Spinal cord (tissue), 10 donors: ENCODE data around the gene ACTG1. TPM values are rescaled to one million over a fixed set of nuclear protein-coding genes. Genes with fewer than 3 reads are reported as not detected.

Source experiments
- DNase-seq, 6 donors: peaks; one replicate each; pipeline versions ENCODE4 v3.0.0 to v3.0.0-alpha.2; 2013 to 2015; ENCODE audit warnings: low spot score in 6 of 6, low read depth in 4 of 6
- H3K27ac ChIP-seq: one replicate; pipeline ENCODE4 v1.5.1; 2013; ENCODE audit warnings: low read depth, low read length, control low read depth
- H3K27me3 ChIP-seq: one replicate; pipeline ENCODE4 v1.6.1; 2013; ENCODE audit warnings: low read length; ENCODE audit not compliant: control insufficient read depth, insufficient read depth
- H3K36me3 ChIP-seq: one replicate; pipeline ENCODE4 v1.6.1; 2013; ENCODE audit warnings: low read length; ENCODE audit not compliant: control insufficient read depth, insufficient read depth
- H3K4me1 ChIP-seq: one replicate; pipeline ENCODE4 v1.6.1; 2013; ENCODE audit warnings: low read length; ENCODE audit not compliant: control insufficient read depth, insufficient read depth
- H3K4me3 ChIP-seq: one replicate; pipeline ENCODE4 v1.5.1; 2013; ENCODE audit warnings: low read depth, low read length, control low read depth
- H3K9me3 ChIP-seq: one replicate; pipeline ENCODE4 v1.6.1; 2013; ENCODE audit warnings: low read length; ENCODE audit not compliant: control insufficient read depth, insufficient read depth
- WGBS: methylation state at CpG from one replicate; pipeline ENCODE4 v1.1.5; 2013; ENCODE audit warnings: missing lambda C conversion rate; ENCODE audit not compliant: insufficient coverage; 5-methylcytosine and 5-hydroxymethylcytosine counted together
- polyA plus RNA-seq, 2 donors: library from polyadenylated mRNA; unstranded; fragments of 120-200 nt; gene quantifications; one replicate each; pipeline ENCODE4 v1.2.1, GENCODE V29; 2013; ENCODE audit not compliant: insufficient read length in 2 of 2
- total RNA-seq, 2 donors: library from RNA; depleted of rRNA in 1 of 2; stranded (reverse); fragments of 120-200 nt in 1 of 2; fragments of >200 nt in 1 of 2; gene quantifications; one replicate each; pipeline versions ENCODE4 v1.2.3 to v1.2.4, GENCODE V29; 2013 to 2014
- donor health status: healthy.

Gene ACTG1
- total and polyA plus RNA-seq, 4 donors, result 1,777 to 3,460 (median 3,019) TPM

DNA sequence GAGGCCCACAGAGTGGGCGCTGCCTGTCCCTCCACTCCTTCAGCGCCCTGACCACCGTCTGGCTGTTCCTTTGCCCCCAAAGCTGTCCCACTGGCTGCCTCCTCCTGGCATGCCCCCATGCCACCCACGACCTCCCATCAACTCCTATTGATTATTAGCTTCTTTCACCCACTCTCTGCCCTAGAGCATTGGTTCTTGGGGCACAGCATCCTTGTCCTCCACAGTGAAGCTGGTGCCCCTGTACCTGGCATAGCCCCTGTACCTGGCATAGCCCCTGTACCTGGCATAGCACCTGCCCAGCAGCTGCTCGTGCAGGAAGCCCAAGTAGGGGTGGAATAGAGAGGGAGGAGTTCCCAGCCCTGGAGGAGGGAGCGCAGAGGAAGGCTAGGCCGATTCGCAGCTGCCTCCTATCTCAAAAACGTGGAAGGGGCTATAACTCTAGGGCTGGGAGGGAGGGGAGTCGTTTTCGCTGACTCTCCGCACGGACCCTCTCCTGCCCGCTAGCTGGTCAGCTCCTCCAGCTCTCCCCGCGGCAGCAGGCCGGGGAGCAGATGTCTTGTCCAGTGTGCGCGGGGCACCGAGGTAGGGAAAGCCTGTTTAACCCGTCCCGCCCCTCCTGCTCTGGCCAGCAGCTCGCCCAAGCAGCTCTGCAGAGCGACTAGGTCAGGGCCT lies 5.7 kb upstream of the ACTG1 start:
- no peak overlapping the region for H3K4me3 ChIP-seq

DNA sequence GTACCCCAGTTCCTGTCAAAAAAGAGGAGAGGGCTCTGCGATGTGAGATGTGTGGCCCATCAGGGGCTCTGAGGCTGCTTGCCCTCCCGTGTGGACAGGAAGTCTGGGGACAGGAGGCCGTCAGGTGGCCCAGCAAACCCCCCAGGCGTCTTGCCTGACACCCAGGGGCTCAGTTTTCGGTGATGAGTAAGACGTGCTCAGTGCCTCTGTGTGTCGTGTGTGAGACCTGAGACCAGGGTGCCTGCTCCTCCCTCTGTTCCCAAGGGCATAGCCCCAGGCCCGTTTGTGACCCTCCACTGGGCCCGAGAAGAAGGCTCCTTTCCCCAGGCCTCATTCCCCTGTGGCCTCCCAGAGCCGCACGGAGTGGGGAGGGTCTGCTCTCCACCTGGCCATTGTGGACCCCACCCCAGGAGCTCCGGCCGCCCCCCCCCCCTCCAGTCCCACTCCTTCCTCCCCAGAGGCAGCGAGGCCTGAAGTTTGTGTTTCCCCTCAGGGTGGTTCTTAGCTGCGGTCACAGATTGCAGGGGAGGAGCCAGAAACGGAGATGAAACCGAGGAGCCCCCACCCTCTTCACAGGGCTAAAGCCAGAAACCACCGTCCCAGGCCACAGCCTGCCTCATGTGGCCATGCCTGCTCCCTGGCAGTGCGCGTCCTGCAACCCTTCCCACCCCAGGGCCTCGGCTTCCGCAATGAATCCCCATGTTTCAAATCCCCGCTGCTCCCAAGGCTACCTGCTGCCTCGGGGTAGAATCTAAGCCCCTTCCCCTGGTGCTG lies 4.9 kb upstream of the ACTG1 start:
- 64% methylated on average over 19 of the region's 24 CpGs for WGBS
- H3K4me1 ChIP-seq, result peaks cover 64% of the 10 kb centered on the region
- H3K9me3 ChIP-seq, result no peaks in the 10 kb centered on the region
- no peak overlapping the region for H3K4me3 ChIP-seq
- peaks cover 28% of the 10 kb centered on the region for H3K27me3 ChIP-seq
- DNase-seq, result no peak
- no peak overlapping the region for H3K27ac ChIP-seq
- H3K36me3 ChIP-seq, result peaks cover 14% of the 10 kb centered on the region

More for the DNA sequence above, 5.7 kb upstream of the ACTG1 start:
- H3K27me3 ChIP-seq, result peaks cover 28% of the 10 kb centered on the region
- peaks cover 69% of the 10 kb centered on the region for H3K4me1 ChIP-seq
- H3K9me3 ChIP-seq, result no peaks in the 10 kb centered on the region
- H3K27ac ChIP-seq, result no peak overlapping the region
- DNase-seq, result no peak
- WGBS, result 28% methylated on average over 23 of the region's 24 CpGs
- peaks cover 14% of the 10 kb centered on the region for H3K36me3 ChIP-seq

DNA sequence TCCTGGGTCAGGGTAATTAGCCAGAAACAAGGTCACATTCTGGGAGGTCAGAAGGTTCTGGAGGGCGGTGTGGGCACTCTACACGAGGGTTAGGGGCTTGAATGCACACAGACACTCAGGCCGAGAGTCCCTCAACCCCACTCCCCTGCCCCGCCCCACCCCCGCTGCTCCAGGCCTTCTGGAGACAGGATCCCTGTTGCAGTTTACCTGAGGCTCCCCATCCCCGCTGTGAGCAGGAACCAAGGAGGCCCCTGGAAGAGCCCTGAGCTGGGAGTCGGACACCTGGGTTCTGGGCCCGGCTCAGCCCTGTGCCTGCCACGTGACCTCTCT lies 4.4 kb upstream of the ACTG1 start:
- no peak for DNase-seq
- H3K27me3 ChIP-seq, result peaks cover 28% of the 10 kb centered on the region
- H3K9me3 ChIP-seq, result no peaks in the 10 kb centered on the region
- H3K36me3 ChIP-seq, result peaks cover 18% of the 10 kb centered on the region
- peaks cover 62% of the 10 kb centered on the region for H3K4me1 ChIP-seq
- H3K27ac ChIP-seq, result no peak overlapping the region
- no peak overlapping the region for H3K4me3 ChIP-seq
- WGBS, result 95% methylated on average over 9 of the region's 9 CpGs

DNA sequence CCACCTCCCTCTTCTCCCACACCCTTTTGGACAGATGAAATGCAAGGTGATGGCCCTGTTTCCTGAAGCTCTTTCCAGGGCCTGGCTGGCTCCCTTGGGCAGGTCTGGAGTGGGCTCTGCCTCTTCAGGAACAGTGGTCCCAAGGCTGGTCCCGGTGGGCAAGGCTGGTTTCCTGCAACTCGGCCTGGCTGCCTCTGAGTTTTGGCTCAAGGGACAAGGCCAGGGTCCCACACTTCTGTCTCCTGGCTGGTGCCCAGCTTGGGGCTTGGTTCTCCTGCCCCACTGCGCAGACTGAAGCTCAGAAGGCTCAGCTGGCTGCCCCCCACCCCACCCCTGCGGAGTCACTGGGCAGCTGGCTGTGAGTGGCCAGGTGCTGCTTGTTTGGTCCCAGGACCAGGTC lies 3.8 kb upstream of the ACTG1 start:
- Histone ChIP-seq H3K27ac (no peak overlapping the region), H3K4me3 (no peak overlapping the region), H3K27me3 (peaks cover 28% of the 10 kb centered on the region), H3K4me1 (peaks cover 62% of the 10 kb centered on the region), H3K36me3 (peaks cover 23% of the 10 kb centered on the region), H3K9me3 (no peaks in the 10 kb centered on the region)
- WGBS, result 82% methylated on average over 4 of the region's 4 CpGs
- DNase-seq, result no peak

DNA sequence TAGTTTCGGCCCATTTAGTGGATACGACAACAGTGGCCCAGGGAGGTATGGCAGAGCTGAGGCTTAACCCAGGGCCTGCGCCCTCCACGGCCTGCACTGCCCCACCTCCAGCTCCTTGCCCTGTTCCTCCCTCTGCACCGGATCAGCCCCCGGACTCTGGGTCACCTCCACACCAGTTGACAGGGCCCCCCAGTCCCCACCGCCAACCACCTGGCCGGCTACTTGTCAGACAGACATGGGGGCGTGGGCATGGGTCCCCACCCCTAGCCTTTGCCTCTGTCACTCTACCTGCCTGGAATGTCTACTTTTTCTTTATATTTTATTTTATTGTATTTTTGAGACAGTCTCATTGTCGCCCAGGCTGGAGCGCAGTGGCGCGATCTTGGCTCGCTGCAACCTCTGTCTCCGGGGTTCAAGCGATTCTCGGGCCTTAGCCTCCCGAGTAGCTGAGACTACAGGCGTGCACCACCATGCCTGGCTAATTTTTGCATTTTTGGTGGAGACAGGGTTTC lies 3.0 kb upstream of the ACTG1 start:
- peaks cover 32% of the 10 kb centered on the region for H3K36me3 ChIP-seq
- 72% methylated on average over 14 of the region's 19 CpGs for WGBS
- DNase-seq, result no peak
- H3K4me1 ChIP-seq, result peaks cover 62% of the 10 kb centered on the region
- H3K9me3 ChIP-seq, result no peaks in the 10 kb centered on the region
- peaks cover 27% of the 10 kb centered on the region for H3K27me3 ChIP-seq
- H3K27ac ChIP-seq, result peak overlapping the region; percentile 99
- H3K4me3 ChIP-seq, result peak overlapping the region; percentile 78

DNA sequence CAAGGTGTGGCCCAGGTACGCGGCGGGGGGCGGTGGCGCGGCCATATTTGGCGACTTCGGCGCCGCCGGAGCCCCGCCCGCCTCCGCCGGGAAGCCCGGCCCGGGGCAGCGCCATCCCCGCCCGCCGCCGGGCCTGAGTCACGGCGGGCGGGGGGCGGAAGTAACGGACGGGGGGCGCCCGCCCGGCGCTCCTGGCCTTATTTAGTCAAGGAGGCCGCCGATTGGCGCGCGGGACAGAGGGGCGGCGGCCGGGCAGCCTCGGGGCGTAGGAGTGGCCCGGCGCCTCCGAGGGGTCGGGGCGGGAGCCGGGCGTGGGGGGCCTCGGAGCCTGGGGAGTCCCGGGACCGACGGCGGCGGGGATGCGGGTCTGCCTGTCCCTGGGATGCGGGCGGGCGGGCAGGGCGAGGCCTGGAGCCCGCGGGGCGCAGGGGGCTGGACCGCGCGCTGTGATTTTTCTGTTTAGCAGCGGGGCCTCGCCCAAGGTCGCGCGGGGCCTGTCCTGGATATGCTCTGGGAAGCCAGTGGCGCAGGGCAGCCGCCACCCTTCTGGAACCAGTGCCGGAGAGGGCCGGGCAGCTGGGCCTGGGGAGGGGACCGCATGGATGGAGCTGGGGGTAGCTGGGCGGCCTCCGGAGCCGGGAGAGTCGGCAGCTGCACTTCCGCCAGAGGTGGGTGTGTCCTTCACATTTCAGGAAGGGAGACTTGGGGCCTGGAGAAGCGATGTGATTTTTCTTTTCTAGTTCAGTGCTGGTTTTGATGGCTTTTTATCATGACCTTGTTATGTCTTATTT lies 2.3 kb upstream of the ACTG1 start:
- peak overlapping the region; percentile 99 for H3K27ac ChIP-seq
- H3K27me3 ChIP-seq, result peaks cover 20% of the 10 kb centered on the region
- under 1% methylated on average over 81 of the region's 82 CpGs for WGBS
- peak in 2 of 6 donors; percentile 83 to 86 for DNase-seq
- H3K4me3 ChIP-seq, result peak overlapping the region; percentile 78
- peaks cover 34% of the 10 kb centered on the region for H3K36me3 ChIP-seq
- no peaks in the 10 kb centered on the region for H3K9me3 ChIP-seq
- peaks cover 57% of the 10 kb centered on the region for H3K4me1 ChIP-seq

DNA sequence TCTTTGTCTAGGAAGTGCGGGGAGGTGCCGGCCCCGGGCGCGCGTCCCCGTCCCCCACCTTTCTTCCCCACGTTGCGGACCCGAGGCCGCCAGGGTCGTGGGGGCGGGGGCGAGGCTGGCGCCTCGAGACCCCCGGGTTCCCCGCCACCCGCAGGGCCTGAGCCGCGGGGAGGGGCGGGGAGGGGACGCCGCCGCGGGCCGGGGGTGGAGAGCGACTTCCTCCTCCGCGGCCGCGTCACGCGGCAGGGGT lies 1.8 kb upstream of the ACTG1 start:
- Histone ChIP-seq H3K36me3 (peaks cover 38% of the 10 kb centered on the region), H3K27me3 (peaks cover 15% of the 10 kb centered on the region), H3K9me3 (no peaks in the 10 kb centered on the region), H3K4me3 (peak overlapping the region; percentile 73), H3K27ac (peak overlapping the region; percentile 99), H3K4me1 (peaks cover 53% of the 10 kb centered on the region)
- DNase-seq, result no peak
- WGBS, result 0% methylated on average over 34 of the region's 34 CpGs

DNA sequence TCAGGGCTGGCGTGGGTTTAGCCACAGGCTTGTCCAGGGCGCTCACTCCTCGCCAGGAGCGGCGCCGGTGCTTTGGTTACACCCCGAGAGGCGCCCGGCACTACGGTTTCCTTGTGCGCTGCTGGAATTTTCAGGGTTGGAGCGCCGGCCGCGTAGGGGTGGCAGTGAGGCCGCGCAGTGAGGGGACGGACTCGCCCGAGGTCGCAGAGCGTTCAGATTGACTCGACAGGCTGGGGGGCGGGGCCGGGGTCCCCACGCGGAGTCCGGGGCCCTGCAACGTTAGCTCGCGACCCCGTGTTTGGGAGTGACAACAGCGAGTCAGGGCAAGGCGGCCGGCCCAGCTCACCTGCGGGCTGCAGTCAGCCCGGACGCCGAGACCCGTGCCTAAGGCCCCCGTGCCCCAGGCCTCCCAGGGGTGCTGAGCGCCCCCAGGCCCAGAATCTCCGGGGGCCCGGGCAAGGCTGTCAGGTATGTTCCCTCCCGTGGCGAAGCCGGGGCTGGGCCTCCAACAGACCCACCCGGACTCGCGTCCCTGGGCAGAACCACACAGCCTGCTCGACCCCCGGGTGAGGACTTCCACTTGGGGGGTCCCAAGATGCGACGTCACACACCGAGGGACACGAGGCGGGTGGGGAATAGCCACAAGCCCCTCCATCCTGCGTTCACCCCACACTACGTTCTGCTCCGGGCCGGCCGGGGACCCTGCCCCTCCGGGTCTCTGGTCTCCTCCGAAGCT lies 1.3 kb upstream of the ACTG1 start:
- Histone ChIP-seq H3K36me3 (peaks cover 42% of the 10 kb centered on the region), H3K27ac (peak overlapping the region; percentile 99), H3K4me3 (peak overlapping the region; percentile 73), H3K27me3 (peaks cover 10% of the 10 kb centered on the region), H3K9me3 (no peaks in the 10 kb centered on the region), H3K4me1 (peaks cover 54% of the 10 kb centered on the region)
- 2% methylated on average over 64 of the region's 64 CpGs for WGBS
- peak in 2 of 6 donors; percentile 83 to 85 for DNase-seq

DNA sequence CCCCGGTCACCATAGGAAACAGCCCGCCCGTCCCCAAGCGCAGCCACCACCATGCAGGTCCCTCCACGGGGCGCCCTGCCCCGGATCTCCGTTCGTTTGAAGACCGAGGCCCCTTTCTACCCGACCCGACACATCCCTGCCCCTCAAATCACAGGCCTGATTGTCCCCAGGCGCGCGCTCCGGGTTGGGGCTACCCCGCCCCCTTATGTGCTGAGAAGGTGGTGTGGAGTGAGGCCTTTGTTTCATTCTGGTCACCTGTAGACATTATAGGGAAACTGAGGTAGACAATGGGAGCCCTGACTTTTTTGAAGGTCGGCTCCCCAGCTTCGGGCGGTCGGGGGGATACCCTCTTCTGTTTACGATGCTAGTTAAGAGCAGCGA lies 763 bp upstream of the ACTG1 start:
- peak in 2 of 6 donors; percentile 86 to 87 for DNase-seq
- Histone ChIP-seq H3K36me3 (peaks cover 48% of the 10 kb centered on the region), H3K4me1 (peaks cover 55% of the 10 kb centered on the region), H3K27me3 (peaks cover 5% of the 10 kb centered on the region), H3K27ac (peak overlapping the region; percentile 99), H3K4me3 (peak overlapping the region; percentile 73), H3K9me3 (no peaks in the 10 kb centered on the region)
- WGBS, result 0% methylated on average over 20 of the region's 23 CpGs
